ENCODE data around the gene PRSS35. TPM values are rescaled to one million over a fixed set of nuclear protein-coding genes. Genes with fewer than 3 reads are reported as not detected.

Gene PRSS35
- total and polyA plus RNA-seq, 2 of the 8 experiments (the other 6 are each of a cell fraction or from before 2014, with no cell fraction given): 1.3 to 2.9 TPM

GRCh38 chr6:83479389-83479788, 32.9 kb upstream of the PRSS35 start:
- Histone ChIP-seq H3K36me3 (ENCODE audit: control insufficient read depth in 2 of 4, insufficient read depth in 4 of 4, low read length in 3 of 4) (no peaks in the 10 kb centered on the region), H4K8ac (ENCODE audit: extremely low read depth, insufficient read depth, low read length) (no peak overlapping the region), H4K20me1 (replicated peaks in 1 of 2; ENCODE audit: control insufficient read depth in 1 of 2, insufficient read depth in 2 of 2, low read length in 2 of 2) (no peaks in the 10 kb centered on the region), H3K23me2 (ENCODE audit: low read depth, low read length) (no peaks in the 10 kb centered on the region), H2AFZ (ENCODE audit: low read length) (no peak overlapping the region), H3K27me3 (replicated peaks in 1 of 4; ENCODE audit: control insufficient read depth in 3 of 4, extremely low read depth in 1 of 4, insufficient read depth in 3 of 4, low read length in 3 of 4) (no peaks in the 10 kb centered on the region), H3K18ac (ENCODE audit: extremely low read depth, low read length) (no peak overlapping the region), H3K23ac (ENCODE audit: insufficient read length) (no peak overlapping the region), H2BK5ac (ENCODE audit: low read depth, low read length) (no peak overlapping the region), H3K56ac (replicated peaks; ENCODE audit: insufficient read length, low read depth, low read length) (no peak overlapping the region), H4K5ac (ENCODE audit: insufficient read length, low read depth, low read length) (no peak overlapping the region), H2AK5ac (ENCODE audit: low read depth, low read length) (no peak overlapping the region), H3K9ac (replicated peaks in 1 of 4; ENCODE audit: extremely low read depth in 1 of 4, low read depth in 3 of 4, low read length in 3 of 4) (no peak overlapping the region), H2BK15ac (ENCODE audit: low read length) (no peak overlapping the region), H3K4me3 (ENCODE audit: extremely low read depth in 1 of 4, insufficient read depth in 2 of 4, low read depth in 3 of 4, low read length in 4 of 4) (no peak overlapping the region), H2BK120ac (replicated peaks; ENCODE audit: low read depth, low read length) (no peak overlapping the region), H3K79me1 (ENCODE audit: low read depth, low read length) (no peaks in the 10 kb centered on the region), H3K4ac (replicated peaks; ENCODE audit: insufficient read length, low read depth, low read length) (no peak overlapping the region), H3K27ac (ENCODE audit: low read depth, low read length) (no peak overlapping the region), H3K9me3 (ENCODE audit: insufficient read depth in 2 of 2, low read depth in 1 of 2, low read length in 1 of 2) (no peaks in the 10 kb centered on the region), H2BK12ac (ENCODE audit: low read depth, low read length) (no peak overlapping the region), H3K14ac (ENCODE audit: insufficient read length) (no peak overlapping the region), H4K91ac (replicated peaks; ENCODE audit: insufficient read length, low read length) (no peak overlapping the region), H3K4me1 (replicated peaks in 1 of 4; ENCODE audit: control insufficient read depth in 3 of 4, insufficient read depth in 4 of 4, low read length in 3 of 4) (no peaks in the 10 kb centered on the region), H3K79me2 (ENCODE audit: control insufficient read depth in 1 of 2, insufficient read depth in 2 of 2, low read length in 2 of 2) (no peaks in the 10 kb centered on the region), H2BK20ac (ENCODE audit: low read length) (no peak overlapping the region), H3K4me2 (ENCODE audit: insufficient read depth in 1 of 2, low read depth in 2 of 2, low read length in 2 of 2) (no peak overlapping the region)
- POLR2A ChIA-PET (ENCODE audit: partially characterized antibody): no interaction called here
- FAIRE-seq (no peak), DNase-seq (ENCODE audit: low read depth in 1 of 2, low spot score in 2 of 2) (no peak)
- WGBS, 2 experiments (ENCODE audit: extremely low coverage in 1 of 2, insufficient coverage in 1 of 2, insufficient read length in 1 of 2, insufficient replicate concordance in 2 of 2, low coverage in 1 of 2, low lambda C conversion rate in 2 of 2, missing lambda C conversion rate in 1 of 2): 93% methylated on average over 1 of the region's 1 CpG; no CpG with 5 or more reads in 1 of the 2 experiments
- CTCF ChIA-PET (ENCODE audit: partially characterized antibody): interaction anchor here (1.2 to 1.6 kb wide), 2 partner anchors 58 to 257 kb away, joined by 3 to 4 read pairs; no protein-coding TSS in a partner anchor
- TF ChIP-seq CREB1 (IDR thresholded peaks at IDR 0.05): no peak
- no peak for TF ChIP-seq GTF2F1 (IDR thresholded peaks at IDR 0.05; ENCODE audit: borderline replicate concordance, low read depth, low read length)
- TF ChIP-seq NANOG (IDR thresholded peaks at IDR 0.05; ENCODE audit: insufficient read depth, low read depth, low read length, poor library complexity, severe bottlenecking): no peak
- no peak for TF ChIP-seq SIX5 (IDR thresholded peaks at IDR 0.05; ENCODE audit: low read depth, low read length)
- TF ChIP-seq KDM5A (IDR thresholded peaks at IDR 0.05; ENCODE audit: low read length): no peak
- TF ChIP-seq HDAC2 (IDR thresholded peaks at IDR 0.05; ENCODE audit: borderline replicate concordance in 1 of 2, low read depth in 2 of 2, low read length in 2 of 2): no peak
- TF ChIP-seq SP2 (IDR thresholded peaks at IDR 0.05; ENCODE audit: low read length): no peak
- no peak for TF ChIP-seq CTCF (IDR thresholded peaks at IDR 0.05; ENCODE audit: control extremely low read depth in 1 of 3, insufficient read depth in 1 of 3, low read depth in 1 of 3, low read length in 3 of 3)
- TF ChIP-seq EZH2 (IDR thresholded peaks at IDR 0.05; ENCODE audit: low read depth, low read length, severe bottlenecking): no peak
- TF ChIP-seq FOSL1 (IDR thresholded peaks at IDR 0.05; ENCODE audit: insufficient read depth, low read depth, low read length): no peak
- TF ChIP-seq RNF2 (IDR thresholded peaks at IDR 0.05; ENCODE audit: borderline replicate concordance, low read depth, low read length, missing control alignments, poor library complexity, severe bottlenecking): no peak
- TF ChIP-seq BACH1 (IDR thresholded peaks at IDR 0.05; ENCODE audit: low read length): no peak
